ENCODE results near the gene TRIO. TPM values are rescaled to one million over a fixed set of nuclear protein-coding genes. Genes with fewer than 3 reads are reported as not detected.

Gene TRIO
- polyA plus RNA-seq, 1 of the 3 experiments (the other 2 are of a cell fraction) = 229 TPM

DNA sequence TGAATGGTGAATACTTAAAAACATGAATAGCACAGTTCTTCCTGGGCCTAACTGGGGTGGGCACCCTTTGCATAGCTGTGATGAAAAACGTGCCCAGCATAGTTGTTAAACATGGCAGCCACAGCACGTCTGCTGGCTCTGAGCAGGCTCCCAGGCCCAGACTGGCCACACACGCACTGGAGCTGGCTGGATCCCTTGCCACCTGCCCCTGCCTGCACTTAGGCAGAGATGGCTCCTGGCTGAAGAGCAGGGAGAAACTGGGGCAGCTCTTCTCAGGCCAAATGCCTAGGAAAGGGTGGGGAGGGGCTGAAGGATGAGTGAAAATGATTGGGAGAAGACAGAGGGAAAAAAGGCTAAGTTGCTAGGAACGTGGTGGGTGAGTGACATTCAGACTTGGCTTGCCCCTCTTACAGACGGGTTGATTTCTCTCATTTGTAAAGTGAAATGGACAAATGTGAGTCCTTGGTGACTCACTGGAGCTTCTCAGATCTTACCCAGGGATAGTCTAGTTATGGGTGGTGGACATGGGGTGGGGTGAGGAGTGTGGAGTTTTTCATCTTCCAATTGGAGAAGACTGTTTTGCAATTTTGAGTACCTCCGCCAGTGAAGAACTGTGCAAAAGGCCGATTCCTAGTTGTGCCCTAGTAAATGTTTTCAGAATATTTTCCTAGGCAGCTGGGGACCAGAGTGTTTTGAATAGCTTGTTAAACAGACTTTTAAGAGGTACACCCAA lies 42.4 kb downstream of the TRIO start:
- 31% methylated on average over 7 of the region's 7 CpGs for WGBS (ENCODE audit: low lambda C conversion rate)
- CTCF ChIA-PET = interaction anchor here (0.7 kb wide), 1 partner anchor 44 kb away, joined by 3 read pairs; no protein-coding TSS in a partner anchor
- Histone ChIP-seq H3K4me1 (ENCODE audit: control insufficient read depth in 1 of 2, insufficient read depth in 2 of 2, low read depth in 1 of 2, low read length in 1 of 2) (peaks cover 56 to 87% of the 10 kb centered on the region in 2 experiments), H3K9me3 (no peaks in the 10 kb centered on the region), H3K9me2 (no peaks in the 10 kb centered on the region), H3K36me3 (replicated peaks in 1 of 2; ENCODE audit: control insufficient read depth in 1 of 2, insufficient read depth in 2 of 2, low read length in 1 of 2) (no peaks in the 10 kb centered on the region), H3K4me2 (peak overlapping the region; percentile 75), H3K9ac (peak overlapping the region; percentile 54), H2AFZ (ENCODE audit: low read depth) (no peak overlapping the region), H4K20me1 (ENCODE audit: insufficient read depth) (peaks cover 41% of the 10 kb centered on the region; the same call in 1 of the 2 replicates), H3K27me3 (ENCODE audit: insufficient read depth) (no peaks in the 10 kb centered on the region), H3F3A (replicated peaks; ENCODE audit: insufficient read depth) (peaks cover 78% of the 10 kb centered on the region), H3K27ac (ENCODE audit: low read depth in 2 of 2, low read length in 1 of 2) (peak overlapping the region; percentile 74 to 94), H3K4me3 (ENCODE audit: low read depth in 2 of 2, low read length in 1 of 2) (peak overlapping the region in 1 of 2 experiments; percentile 24; a peak in 1 of 4 replicates), H3K79me2 (ENCODE audit: insufficient read depth) (peaks cover 95% of the 10 kb centered on the region)
- POLR2A ChIA-PET = no interaction called here
- DNase-seq = no peak
- TF ChIP-seq NFIC (IDR thresholded peaks at IDR 0.05; ENCODE audit: borderline replicate concordance) (peak; percentile 42; the same call in 1 of the 2 replicates), POLR2AphosphoS5 (IDR thresholded peaks at IDR 0.05; ENCODE audit: low read depth, low read length) (peak; percentile 41; the same call in 1 of the 2 replicates), RXRA (IDR thresholded peaks at IDR 0.05; ENCODE audit: borderline replicate concordance, low read depth) (no peak), FOSL2 (IDR thresholded peaks at IDR 0.05; ENCODE audit: borderline replicate concordance, low read depth) (peak; percentile 70; the same call in 1 of the 2 replicates), TEAD4 (IDR thresholded peaks at IDR 0.05; ENCODE audit: borderline replicate concordance, insufficient read depth) (0 out of 2 replicates have a peak, but pooled peaks have one; percentile 14), ELF1 (IDR thresholded peaks at IDR 0.05) (no peak), TCF12 (IDR thresholded peaks at IDR 0.05) (peak; percentile 46), YY1 (IDR thresholded peaks at IDR 0.05; ENCODE audit: low read depth) (no peak), JUND (IDR thresholded peaks at IDR 0.05) (peak; percentile 54), RAD21 (IDR thresholded peaks at IDR 0.05; ENCODE audit: low read length) (no peak), EP300 (IDR thresholded peaks at IDR 0.05; ENCODE audit: borderline replicate concordance in 1 of 2, low read depth in 1 of 2, low read length in 1 of 2) (peak in 1 of 2 experiments; percentile 22; a peak in 1 of 4 replicates), TAF1 (IDR thresholded peaks at IDR 0.05; ENCODE audit: borderline replicate concordance, low read depth, low read length) (no peak)
- TF ChIP-seq, protein P1, sequence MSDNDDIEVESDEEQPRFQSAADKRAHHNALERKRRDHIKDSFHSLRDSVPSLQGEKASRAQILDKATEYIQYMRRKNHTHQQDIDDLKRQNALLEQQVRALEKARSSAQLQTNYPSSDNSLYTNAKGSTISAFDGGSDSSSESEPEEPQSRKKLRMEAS (IDR thresholded peaks at IDR 0.05; ENCODE audit: low read depth) = peak; percentile 37; the same call in 1 of the 2 replicates
- TF ChIP-seq, protein P2, sequence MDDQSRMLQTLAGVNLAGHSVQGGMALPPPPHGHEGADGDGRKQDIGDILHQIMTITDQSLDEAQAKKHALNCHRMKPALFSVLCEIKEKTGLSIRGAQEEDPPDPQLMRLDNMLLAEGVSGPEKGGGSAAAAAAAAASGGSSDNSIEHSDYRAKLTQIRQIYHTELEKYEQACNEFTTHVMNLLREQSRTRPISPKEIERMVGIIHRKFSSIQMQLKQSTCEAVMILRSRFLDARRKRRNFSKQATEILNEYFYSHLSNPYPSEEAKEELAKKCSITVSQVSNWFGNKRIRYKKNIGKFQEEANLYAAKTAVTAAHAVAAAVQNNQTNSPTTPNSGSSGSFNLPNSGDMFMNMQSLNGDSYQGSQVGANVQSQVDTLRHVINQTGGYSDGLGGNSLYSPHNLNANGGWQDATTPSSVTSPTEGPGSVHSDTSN (IDR thresholded peaks at IDR 0.05) = peak; percentile 92

DNA sequence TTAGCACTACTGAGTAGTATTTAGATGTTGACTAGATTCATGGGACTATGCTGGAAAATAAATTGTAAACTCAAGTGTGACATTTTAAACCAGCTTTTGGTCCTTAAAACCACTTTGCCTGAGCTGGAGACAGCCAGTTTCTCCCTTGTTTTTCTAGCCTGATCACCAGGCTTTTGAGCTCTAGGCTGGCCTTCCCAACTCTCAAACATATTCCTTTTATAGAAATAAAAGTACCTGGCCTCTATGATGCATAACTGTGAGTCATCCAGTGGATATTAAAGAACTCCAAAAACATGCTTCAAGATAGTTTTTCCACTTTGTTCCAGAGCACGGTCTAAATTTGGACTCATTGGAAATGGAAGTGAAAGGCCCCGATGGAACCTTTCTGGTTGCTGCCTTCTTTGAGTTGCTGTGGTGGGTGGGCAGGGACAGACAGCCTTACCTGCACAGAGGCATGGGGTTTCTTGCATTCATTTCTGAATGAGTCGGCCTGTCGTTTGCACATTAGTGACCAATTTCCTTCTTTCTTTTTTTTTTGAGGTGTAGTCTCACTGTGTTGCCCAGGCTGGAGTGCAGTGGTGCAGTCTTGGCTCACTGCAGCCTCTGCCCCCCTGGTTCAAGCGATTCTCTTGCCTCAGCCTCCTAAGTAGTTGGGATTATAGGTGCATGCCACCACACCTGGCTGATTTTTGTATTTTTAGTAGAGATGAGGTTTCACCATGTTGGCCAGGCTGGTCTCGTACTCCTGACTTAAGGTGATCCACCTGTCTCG lies 43.1 kb downstream of the TRIO start:
- peak overlapping the region; percentile 54; the same call in 1 of the 2 replicates for H3K9ac ChIP-seq
- H2AFZ ChIP-seq (ENCODE audit: low read depth) = no peak overlapping the region
- no peaks in the 10 kb centered on the region for H3K9me3 ChIP-seq
- peaks cover 43% of the 10 kb centered on the region; the same call in 1 of the 2 replicates for H4K20me1 ChIP-seq (ENCODE audit: insufficient read depth)
- H3K27me3 ChIP-seq (ENCODE audit: insufficient read depth) = no peaks in the 10 kb centered on the region
- peaks cover 95% of the 10 kb centered on the region for H3K79me2 ChIP-seq (ENCODE audit: insufficient read depth)
- peak overlapping the region; percentile 74 to 94 for H3K27ac ChIP-seq (ENCODE audit: low read depth in 2 of 2, low read length in 1 of 2)
- POLR2A ChIA-PET = no interaction called here
- peaks cover 86% of the 10 kb centered on the region for H3F3A ChIP-seq (replicated peaks; ENCODE audit: insufficient read depth)
- CTCF ChIA-PET = no interaction called here
- H3K36me3 ChIP-seq (replicated peaks in 1 of 2; ENCODE audit: control insufficient read depth in 1 of 2, insufficient read depth in 2 of 2, low read length in 1 of 2) = no peaks in the 10 kb centered on the region
- H3K4me1 ChIP-seq (ENCODE audit: control insufficient read depth in 1 of 2, insufficient read depth in 2 of 2, low read depth in 1 of 2, low read length in 1 of 2) = peaks cover 57 to 89% of the 10 kb centered on the region in 2 experiments
- H3K4me3 ChIP-seq (ENCODE audit: low read depth in 2 of 2, low read length in 1 of 2) = peak overlapping the region in 1 of 2 experiments; percentile 10; a peak in 1 of 4 replicates
- DNase-seq = no peak
- WGBS (ENCODE audit: low lambda C conversion rate) = 69% methylated on average over 7 of the region's 7 CpGs
- H3K9me2 ChIP-seq = no peaks in the 10 kb centered on the region
- peak overlapping the region; percentile 75 for H3K4me2 ChIP-seq
- TF ChIP-seq RXRA (IDR thresholded peaks at IDR 0.05; ENCODE audit: borderline replicate concordance, low read depth) = peak; percentile 37; the same call in 1 of the 2 replicates
- TF ChIP-seq, protein P3, sequence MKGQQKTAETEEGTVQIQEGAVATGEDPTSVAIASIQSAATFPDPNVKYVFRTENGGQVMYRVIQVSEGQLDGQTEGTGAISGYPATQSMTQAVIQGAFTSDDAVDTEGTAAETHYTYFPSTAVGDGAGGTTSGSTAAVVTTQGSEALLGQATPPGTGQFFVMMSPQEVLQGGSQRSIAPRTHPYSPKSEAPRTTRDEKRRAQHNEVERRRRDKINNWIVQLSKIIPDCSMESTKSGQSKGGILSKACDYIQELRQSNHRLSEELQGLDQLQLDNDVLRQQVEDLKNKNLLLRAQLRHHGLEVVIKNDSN (IDR thresholded peaks at IDR 0.05; ENCODE audit: borderline replicate concordance, low read depth) = no peak
- TF ChIP-seq FOXJ3 (CRISPR knock-in tag; IDR thresholded peaks at IDR 0.05) = no peak
- 0 out of 2 replicates have a peak, but pooled peaks have one; percentile 7 for TF ChIP-seq TEAD4 (IDR thresholded peaks at IDR 0.05; ENCODE audit: borderline replicate concordance, insufficient read depth)
- no peak for TF ChIP-seq SMC3 (IDR thresholded peaks at IDR 0.05; ENCODE audit: low read depth, low read length)
- no peak for TF ChIP-seq YY1 (IDR thresholded peaks at IDR 0.05; ENCODE audit: low read depth)
- TF ChIP-seq NRF1 (IDR thresholded peaks at IDR 0.05; ENCODE audit: low read depth, low read length) = no peak
- no peak for TF ChIP-seq RFX5 (IDR thresholded peaks at IDR 0.05; ENCODE audit: low read length)
- TF ChIP-seq, protein P2 (IDR thresholded peaks at IDR 0.05) = no peak
- TF ChIP-seq, protein P4, sequence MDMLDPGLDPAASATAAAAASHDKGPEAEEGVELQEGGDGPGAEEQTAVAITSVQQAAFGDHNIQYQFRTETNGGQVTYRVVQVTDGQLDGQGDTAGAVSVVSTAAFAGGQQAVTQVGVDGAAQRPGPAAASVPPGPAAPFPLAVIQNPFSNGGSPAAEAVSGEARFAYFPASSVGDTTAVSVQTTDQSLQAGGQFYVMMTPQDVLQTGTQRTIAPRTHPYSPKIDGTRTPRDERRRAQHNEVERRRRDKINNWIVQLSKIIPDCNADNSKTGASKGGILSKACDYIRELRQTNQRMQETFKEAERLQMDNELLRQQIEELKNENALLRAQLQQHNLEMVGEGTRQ (IDR thresholded peaks at IDR 0.05; ENCODE audit: borderline replicate concordance, low read depth, low read length) = no peak
- TF ChIP-seq EZH2phosphoT487 (IDR thresholded peaks at IDR 0.05; ENCODE audit: borderline replicate concordance, low read depth) = no peak
- TF ChIP-seq EP300 (IDR thresholded peaks at IDR 0.05; ENCODE audit: borderline replicate concordance in 1 of 2, low read depth in 1 of 2, low read length in 1 of 2) = 0 out of 4 replicates have a peak, but pooled peaks of 1 of the 2 experiments have one; percentile 24
